Heart right ventricle (tissue), 16 donors: ENCODE results near the gene TMEM91. TPM values are rescaled to one million over a fixed set of nuclear protein-coding genes. Genes with fewer than 3 reads are reported as not detected.
A peak's percentile ranks its signal among the peaks of the same experiment; 100 is the strongest.

Source experiments
- ATAC-seq, 8 donors: fragments of 200-7000 bp; cut with Tn5 transposase; one replicate each; pipeline ENCODE4 v1.9.1; 2020; ENCODE audit warnings: mild to moderate bottlenecking in 8 of 8, moderate library complexity in 8 of 8, moderate number of reproducible peaks in 1 of 8
- DNase-seq, 2 donors: peaks; one replicate each; pipeline ENCODE4 v3.0.0-alpha.2; 2020
- H3K27ac ChIP-seq, 10 donors: fragments of 200-600 bp; sonication (generic) in 2 of 10; one replicate each; pipeline versions ENCODE4 v1.5.0 to v1.8.0; 2020 to 2022; ENCODE audit warnings: mild to moderate bottlenecking in 3 of 10
- H3K27me3 ChIP-seq, 7 donors: fragments of 200-600 bp; one replicate each; pipeline ENCODE4 v1.8.0; 2021 to 2022; ENCODE audit warnings: mild to moderate bottlenecking in 2 of 7
- H3K36me3 ChIP-seq, 9 donors: fragments of 200-600 bp; sonication (generic) in 1 of 9; one replicate each; pipeline versions ENCODE4 v1.5.0 to v1.8.0; 2020 to 2022; ENCODE audit warnings: mild to moderate bottlenecking in 2 of 9
- H3K4me1 ChIP-seq, 9 donors: fragments of 200-600 bp; sonication (generic) in 1 of 9; one replicate each; pipeline versions ENCODE4 v1.5.0 to v1.8.0; 2020 to 2022; ENCODE audit warnings: mild to moderate bottlenecking in 4 of 9
- H3K4me3 ChIP-seq, 10 donors: fragments of 200-600 bp; sonication (generic) in 2 of 10; one replicate each; pipeline versions ENCODE4 v1.5.0 to v1.8.0; 2020 to 2022; ENCODE audit warnings: mild to moderate bottlenecking in 7 of 10, moderate library complexity in 2 of 10
- H3K9me3 ChIP-seq, 11 donors: fragments of 200-600 bp in 10 of 11; sonication (generic) in 2 of 11; one replicate each; pipeline versions ENCODE4 v1.5.0 to v1.8.0; 2013 to 2022; ENCODE audit warnings: mild to moderate bottlenecking in 2 of 11, control low read depth in 1 of 11, moderate library complexity in 1 of 11
- CTCF ChIP-seq, 9 donors: fragments of 200-600 bp; sonication (generic) in 2 of 9; IDR thresholded peaks; one replicate each; pipeline versions ENCODE4 v1.5.0 to v1.8.0; 2021 to 2022; ENCODE audit warnings: antibody characterized with exemption in 9 of 9, mild to moderate bottlenecking in 5 of 9, moderate library complexity in 1 of 9
- WGBS, 2 donors: extraction: QIAGEN DNeasy Blood & Tissue Kit; methylation state at CpG; one replicate each; pipeline ENCODE4 v1.1.7; 2013; ENCODE audit warnings: inconsistent platforms in 1 of 2; 5-methylcytosine and 5-hydroxymethylcytosine counted together
- intact Hi-C, 10 donors: fragments of 100-400 bp; cut with DNase I; formaldehyde crosslinking; loops; one replicate each; pipeline versions ENCODE4 v1.11.1 to v1.14.2; 2022
- polyA plus RNA-seq, 2 donors: library from polyadenylated mRNA; stranded (reverse); fragments of 200-250 nt; gene quantifications; one replicate each; pipeline ENCODE4 v1.2.3, GENCODE V29; 2013
- total RNA-seq, 10 donors: library from RNA; stranded (reverse); fragmentation: NEBNext Ultra II Directional in 3 of 10; extraction: Animal tissue kit (Norgen Biotek cat#: 25700) in 3 of 10; gene quantifications; one replicate each; pipeline versions ENCODE4 v1.2.1 to v1.2.4, GENCODE V29; 2021 to 2023
- donor health status: Arrhythmogenic right ventricular cardiomyopathy.
- donor health status: ischemic (EF 13 %, LVEDD 7.1; RV severe dilation, severe dysfunction).
- donor health status: healthy with polysubstance abuse.
- donor health status: DM: no; HTN: yes; CAD: no.
- donor health status: DM: no; HTN: no; CAD: no.
- donor health status: ischemic (EF 25% LVEDD 6.9; RV normal size, moderate dysfunction).
- donor health status: ischemic (EF 25% LVEDD 5.7; RV mildly dilated, moderate dysfunction).
- donor health status: healthy.
- donor health status: DM: yes; HTN: yes; CAD: no.
- donor health status: Ischemic cardiomyopathy.
- donor health status: ischemic (EF 35%, LVEDD 5.7; RV mildly dilated, moderate dysfunction).
- donor health status: nonischemic (EF 11% LVEDD 7.7; RV severe dilation, severe dysfunction).
- donor health status: DM: yes; HTN: yes; CAD: no.
- donor health status: PGD.
- donor health status: ischemic (EF 29% LVEDD 5.4; RV normal size, mild dysfunction).
- donor health status: nonischemic (EF 23%, LVEDD 6.1; RV moderate dilation, normal function).

TMEM91 gene
- total and polyA plus RNA-seq, 12 donors: 1.2 to 11.3 (median 2.1) TPM

- H3K4me1 ChIP-seq: peaks cover 0 to 50% (median 24%) of the 10 kb centered on the region in 9 donors
- H3K27me3 ChIP-seq: no peaks in the 10 kb centered on the region
- H3K4me3 ChIP-seq: no peak overlapping the region
- H3K27ac ChIP-seq: no peak overlapping the region
- 92 to 95% methylated on average over 8 of the region's 8 CpGs for WGBS, 2 donors
- no peak for ATAC-seq
- intact Hi-C loops: no loop called here
- H3K36me3 ChIP-seq: no peaks in the 10 kb centered on the region
- DNase-seq: no peak
- H3K9me3 ChIP-seq: no peaks in the 10 kb centered on the region
- no peak for TF ChIP-seq CTCF (IDR thresholded peaks at IDR 0.05)
Observed at GRCh38 chr19:41371541-41371940, 4.8 kb upstream of the TMEM91 start.

GRCh38 chr19:41372501-41372900 lies 3.8 kb upstream of the TMEM91 start:
- no peaks in the 10 kb centered on the region for H3K36me3 ChIP-seq
- intact Hi-C loops: no loop called here
- peaks cover 0 to 48% (median 27%) of the 10 kb centered on the region in 9 donors for H3K4me1 ChIP-seq
- no peak for TF ChIP-seq CTCF (IDR thresholded peaks at IDR 0.05)
- ATAC-seq (no peak), DNase-seq (no peak)
- no peak overlapping the region for H3K27ac ChIP-seq
- 74 to 78% methylated on average over 2 of the region's 2 CpGs for WGBS, 2 donors
- H3K4me3 ChIP-seq: no peak overlapping the region
- no peaks in the 10 kb centered on the region for H3K27me3 ChIP-seq
- no peaks in the 10 kb centered on the region for H3K9me3 ChIP-seq

- intact Hi-C loops: no loop called here
- H3K27ac ChIP-seq: no peak overlapping the region
- WGBS, 2 donors: 9 to 14% methylated on average over 12 of the region's 12 CpGs
- no peak overlapping the region for H3K4me3 ChIP-seq
- peak; percentile 89 to 90 for DNase-seq
- no peaks in the 10 kb centered on the region for H3K27me3 ChIP-seq
- H3K36me3 ChIP-seq: no peaks in the 10 kb centered on the region
- H3K4me1 ChIP-seq: peaks cover 0 to 46% (median 27%) of the 10 kb centered on the region in 9 donors
- H3K9me3 ChIP-seq: no peaks in the 10 kb centered on the region
- ATAC-seq: peak; percentile 76 to 88 (median 82)
- no peak for TF ChIP-seq CTCF (IDR thresholded peaks at IDR 0.05)
Observed at GRCh38 chr19:41373993-41374392, 2.3 kb upstream of the TMEM91 start.

GRCh38 chr19:41376998-41377365 lies 649 bp downstream of the TMEM91 start:
- H3K4me3 ChIP-seq: peak overlapping the region in 9 of 10 donors; percentile 44 to 77 (median 55)
- H3K27me3 ChIP-seq: no peaks in the 10 kb centered on the region
- intact Hi-C loops: no loop called here
- peak in 3 of 8 donors; percentile 15 to 18 (median 15) for ATAC-seq
- no peak for DNase-seq
- peak overlapping the region; percentile 41 to 88 (median 66) for H3K27ac ChIP-seq
- H3K4me1 ChIP-seq: peaks cover 0 to 51% (median 27%) of the 10 kb centered on the region in 9 donors
- H3K9me3 ChIP-seq: no peaks in the 10 kb centered on the region
- WGBS, 2 donors: 76 to 78% methylated on average over 8 of the region's 8 CpGs
- peaks cover 0 to 7% (median 0%) of the 10 kb centered on the region in 9 donors for H3K36me3 ChIP-seq
- no peak for TF ChIP-seq CTCF (IDR thresholded peaks at IDR 0.05)
